Loucy (cell line): ENCODE measurements around the gene OR52B6.

ENCODE experiments used
- H2AFZ ChIP-seq: fragments of 200-600 bp; sonication (generic); 2 replicates; pipeline ENCODE4 v1.6.0; 2016; ENCODE audit warnings: antibody characterized with exemption, mild to moderate bottlenecking, low read length, moderate library complexity
- H3F3A ChIP-seq: fragments of 200-600 bp; 2 replicates; pipeline ENCODE4 v1.6.0; 2016; ENCODE audit warnings: antibody characterized with exemption, low read depth, mild to moderate bottlenecking
- H3K27me3 ChIP-seq: fragments of 200-600 bp; sonication (generic); 2 replicates; pipeline ENCODE4 v1.6.1; 2014; ENCODE audit warnings: low read length, mild to moderate bottlenecking; ENCODE audit not compliant: insufficient read depth, poor library complexity, severe bottlenecking
- H3K36me3 ChIP-seq: fragments of 200-600 bp; sonication (generic); 2 replicates; pipeline ENCODE4 v1.6.1; 2016; ENCODE audit warnings: low read length; ENCODE audit not compliant: insufficient read depth
- H3K4me1 ChIP-seq: fragments of 200-600 bp; sonication (generic); 2 replicates; pipeline ENCODE4 v1.5.1; 2014; ENCODE audit warnings: low read length, mild to moderate bottlenecking; ENCODE audit not compliant: insufficient read depth, poor library complexity, severe bottlenecking
- H3K4me2 ChIP-seq: fragments of 200-600 bp; sonication (generic); 2 replicates; pipeline ENCODE4 v1.6.0; 2014; ENCODE audit warnings: antibody characterized with exemption, low read length, low read depth, mild to moderate bottlenecking; ENCODE audit not compliant: poor library complexity, severe bottlenecking
- H3K4me3 ChIP-seq: fragments of 200-600 bp; sonication (generic); 2 replicates; pipeline ENCODE4 v1.5.1; 2014; ENCODE audit warnings: low read length, mild to moderate bottlenecking, mixed read lengths; ENCODE audit not compliant: poor library complexity, severe bottlenecking
- H3K79me2 ChIP-seq: fragments of 200-600 bp; sonication (generic); 2 replicates; pipeline ENCODE4 v1.6.1; 2014; ENCODE audit warnings: low read length; ENCODE audit not compliant: insufficient read depth
- H3K9ac ChIP-seq: fragments of 200-600 bp; sonication (generic); 2 replicates; pipeline ENCODE4 v1.6.0; 2014; ENCODE audit warnings: mild to moderate bottlenecking, low read depth, low read length, moderate library complexity; ENCODE audit not compliant: poor library complexity, severe bottlenecking
- H3K9me2 ChIP-seq: fragments of 200-600 bp; sonication (generic); replicated peaks from 2 replicates; pipeline ENCODE4 v1.6.1; 2016; ENCODE audit warnings: low read depth, low read length, mixed read lengths
- H3K9me3 ChIP-seq: fragments of 200-600 bp; sonication (generic); 2 replicates; pipeline ENCODE4 v1.6.1; 2014; ENCODE audit warnings: mild to moderate bottlenecking, antibody characterized with exemption, low read length, low read depth; ENCODE audit not compliant: insufficient read depth
- H4K20me1 ChIP-seq: fragments of 200-600 bp; sonication (generic); 2 replicates; pipeline ENCODE4 v1.6.0; 2014; ENCODE audit warnings: antibody characterized with exemption, low read length, mild to moderate bottlenecking; ENCODE audit not compliant: insufficient read depth, poor library complexity, severe bottlenecking
- EZH2phosphoT487 ChIP-seq: fragments of 200-600 bp; IDR thresholded peaks from 2 replicates; pipeline ENCODE4 v1.6.1; 2018; ENCODE audit warnings: antibody characterized with exemption, mild to moderate bottlenecking, moderate library complexity, borderline replicate concordance
- TF ChIP-seq, protein P1 (sequence below): fragments of 200-600 bp; sonication (generic); conservative IDR thresholded peaks from 2 replicates; pipeline ENCODE4 v1.5.1; 2014; ENCODE audit warnings: mild to moderate bottlenecking, antibody characterized with exemption, low read length

OR52B6 gene

DNA sequence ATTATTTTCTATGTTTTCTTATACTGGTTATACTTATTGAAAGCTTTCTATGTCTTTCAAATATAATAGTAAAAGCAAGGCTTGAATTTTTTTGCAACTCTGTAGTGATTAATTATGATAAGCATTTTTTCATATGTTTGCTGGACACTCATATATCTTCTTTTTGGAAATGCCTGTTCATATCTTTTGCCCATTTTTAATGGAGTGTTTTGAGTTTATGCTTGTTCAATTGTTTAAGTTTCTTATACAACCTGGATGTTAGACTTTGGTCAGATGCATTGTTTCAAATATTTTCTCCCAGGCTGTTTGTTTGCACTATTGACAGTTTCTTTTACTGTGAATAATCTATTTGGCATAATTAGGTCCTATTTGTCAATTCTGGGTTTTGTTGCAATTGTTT is 44.2 kb upstream of the OR52B6 start:
- H4K20me1 ChIP-seq: no peaks in the 10 kb centered on the region
- no peaks in the 10 kb centered on the region for H3K27me3 ChIP-seq
- H3K79me2 ChIP-seq: no peaks in the 10 kb centered on the region
- H3K4me1 ChIP-seq: no peaks in the 10 kb centered on the region
- no peak overlapping the region for H3K4me2 ChIP-seq
- H3K9me3 ChIP-seq: no peaks in the 10 kb centered on the region
- TF ChIP-seq, protein P1, sequence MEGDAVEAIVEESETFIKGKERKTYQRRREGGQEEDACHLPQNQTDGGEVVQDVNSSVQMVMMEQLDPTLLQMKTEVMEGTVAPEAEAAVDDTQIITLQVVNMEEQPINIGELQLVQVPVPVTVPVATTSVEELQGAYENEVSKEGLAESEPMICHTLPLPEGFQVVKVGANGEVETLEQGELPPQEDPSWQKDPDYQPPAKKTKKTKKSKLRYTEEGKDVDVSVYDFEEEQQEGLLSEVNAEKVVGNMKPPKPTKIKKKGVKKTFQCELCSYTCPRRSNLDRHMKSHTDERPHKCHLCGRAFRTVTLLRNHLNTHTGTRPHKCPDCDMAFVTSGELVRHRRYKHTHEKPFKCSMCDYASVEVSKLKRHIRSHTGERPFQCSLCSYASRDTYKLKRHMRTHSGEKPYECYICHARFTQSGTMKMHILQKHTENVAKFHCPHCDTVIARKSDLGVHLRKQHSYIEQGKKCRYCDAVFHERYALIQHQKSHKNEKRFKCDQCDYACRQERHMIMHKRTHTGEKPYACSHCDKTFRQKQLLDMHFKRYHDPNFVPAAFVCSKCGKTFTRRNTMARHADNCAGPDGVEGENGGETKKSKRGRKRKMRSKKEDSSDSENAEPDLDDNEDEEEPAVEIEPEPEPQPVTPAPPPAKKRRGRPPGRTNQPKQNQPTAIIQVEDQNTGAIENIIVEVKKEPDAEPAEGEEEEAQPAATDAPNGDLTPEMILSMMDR: no peak
- no peak for TF ChIP-seq EZH2phosphoT487
- no peak overlapping the region for H3K4me3 ChIP-seq
- no peaks in the 10 kb centered on the region for H3K36me3 ChIP-seq
- no peak overlapping the region for H3K9ac ChIP-seq
- H3K9me2 ChIP-seq: no peaks in the 10 kb centered on the region
- no peaks in the 10 kb centered on the region for H3F3A ChIP-seq
- no peak overlapping the region for H2AFZ ChIP-seq

- no peak for TF ChIP-seq EZH2phosphoT487
- TF ChIP-seq, protein P1: no peak
Measured at GRCh38 chr11:5541427-5541826, 39.2 kb upstream of the OR52B6 start.

GRCh38 chr11:5546457-5546856 is 34.2 kb upstream of the OR52B6 start:
- H3K9ac ChIP-seq: no peak overlapping the region
- no peaks in the 10 kb centered on the region for H4K20me1 ChIP-seq
- TF ChIP-seq, protein P1: no peak
- TF ChIP-seq EZH2phosphoT487: no peak
- H3K9me3 ChIP-seq: no peaks in the 10 kb centered on the region
- H3K4me3 ChIP-seq: no peak overlapping the region
- H3K79me2 ChIP-seq: no peaks in the 10 kb centered on the region
- no peak overlapping the region for H2AFZ ChIP-seq
- H3K4me2 ChIP-seq: no peak overlapping the region
- H3K36me3 ChIP-seq: no peaks in the 10 kb centered on the region
- no peaks in the 10 kb centered on the region for H3F3A ChIP-seq
- H3K27me3 ChIP-seq: no peaks in the 10 kb centered on the region
- no peaks in the 10 kb centered on the region for H3K4me1 ChIP-seq
- H3K9me2 ChIP-seq: no peaks in the 10 kb centered on the region

More at GRCh38 chr11:5541427-5541826, 39.2 kb upstream of the OR52B6 start:
- Histone ChIP-seq H3K9me2 (no peaks in the 10 kb centered on the region), H3K9me3 (no peaks in the 10 kb centered on the region), H3K27me3 (no peaks in the 10 kb centered on the region), H4K20me1 (no peaks in the 10 kb centered on the region), H3K9ac (no peak overlapping the region), H3F3A (no peaks in the 10 kb centered on the region), H3K4me3 (no peak overlapping the region), H3K36me3 (no peaks in the 10 kb centered on the region), H2AFZ (no peak overlapping the region), H3K4me1 (no peaks in the 10 kb centered on the region), H3K79me2 (no peaks in the 10 kb centered on the region), H3K4me2 (no peak overlapping the region)
